ENCODE results near the gene FCF1.

The FCF1 gene, protein sequence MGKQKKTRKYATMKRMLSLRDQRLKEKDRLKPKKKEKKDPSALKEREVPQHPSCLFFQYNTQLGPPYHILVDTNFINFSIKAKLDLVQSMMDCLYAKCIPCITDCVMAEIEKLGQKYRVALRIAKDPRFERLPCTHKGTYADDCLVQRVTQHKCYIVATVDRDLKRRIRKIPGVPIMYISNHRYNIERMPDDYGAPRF

DNA sequence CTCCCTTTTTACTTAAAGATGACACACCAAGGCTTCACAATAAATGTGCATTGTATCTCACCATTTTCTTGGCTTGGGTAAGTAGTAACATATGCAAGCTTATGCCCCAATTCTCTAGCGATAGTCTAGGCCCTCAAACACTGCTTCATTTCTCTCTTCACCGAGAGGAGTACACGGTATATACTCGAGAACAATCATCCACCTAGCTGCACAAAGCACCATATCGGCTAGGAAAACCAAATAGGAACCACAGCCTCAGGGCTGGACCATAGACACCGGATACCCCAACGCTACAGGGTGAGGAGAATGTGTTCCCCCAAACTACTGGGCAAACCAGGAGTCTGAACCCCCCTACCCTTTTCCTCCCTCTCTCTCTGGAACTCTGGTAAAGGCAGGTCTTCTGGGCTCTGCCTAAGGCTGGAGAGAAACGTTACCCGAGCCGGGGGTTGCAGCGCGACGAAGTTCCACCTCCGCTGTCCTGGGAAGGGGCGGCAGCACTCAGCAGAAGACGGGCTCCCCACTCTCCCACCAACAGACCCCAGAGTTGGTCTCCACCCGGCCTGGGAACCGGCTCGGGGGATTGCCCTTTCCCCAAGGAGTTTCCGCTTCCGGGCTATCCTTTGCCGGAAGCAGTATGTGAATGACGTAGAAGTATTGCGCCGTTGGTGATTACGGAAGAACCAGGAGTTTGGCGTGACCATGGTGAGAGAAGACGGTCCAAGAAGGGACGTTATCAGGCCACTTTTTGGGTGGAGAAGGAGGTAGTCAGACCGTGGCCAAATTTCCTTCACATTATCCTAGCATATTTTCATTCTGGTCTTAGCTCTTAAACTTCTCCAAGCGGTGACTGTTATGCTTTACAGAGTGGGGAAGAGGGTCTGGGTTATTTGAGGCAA is at the start of gene FCF1, which contains the start of gene AREL1:
Gene FCF1, plus strand, starts transcription at position 646 of the 896 bp plus-strand sequence. Its CDS starts 54 bp downstream, at position 700.
Gene AREL1, minus strand, starts transcription at position 582 of the 896 bp plus-strand sequence. CDS start 27,465 bp downstream, outside the sequence.
- peak; percentile 46 to 53 (median 53) for DNase-seq (ENCODE audit: low read depth in 3 of 3)

DNA sequence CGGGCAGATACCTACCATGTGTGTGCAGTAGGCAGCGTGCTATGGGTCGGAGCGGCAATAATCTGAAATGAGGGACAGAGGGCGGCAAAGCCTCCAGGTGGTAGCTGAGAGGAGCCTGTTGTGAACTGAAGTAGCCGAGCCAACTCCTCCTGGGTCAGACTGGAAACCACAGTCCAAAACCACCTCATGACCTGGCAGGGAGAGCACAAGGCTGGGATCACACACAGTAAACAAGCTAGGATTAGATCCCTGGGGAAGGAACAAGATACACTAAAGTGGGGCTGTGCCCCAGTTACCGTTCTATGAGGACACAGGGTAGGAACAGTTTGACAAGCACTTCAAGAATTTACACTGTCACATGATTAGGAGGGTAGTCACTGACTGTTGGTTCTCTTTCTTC is 49.1 kb upstream of the FCF1 start:
- DNase-seq (ENCODE audit: low read depth in 3 of 3) = no peak

DNA sequence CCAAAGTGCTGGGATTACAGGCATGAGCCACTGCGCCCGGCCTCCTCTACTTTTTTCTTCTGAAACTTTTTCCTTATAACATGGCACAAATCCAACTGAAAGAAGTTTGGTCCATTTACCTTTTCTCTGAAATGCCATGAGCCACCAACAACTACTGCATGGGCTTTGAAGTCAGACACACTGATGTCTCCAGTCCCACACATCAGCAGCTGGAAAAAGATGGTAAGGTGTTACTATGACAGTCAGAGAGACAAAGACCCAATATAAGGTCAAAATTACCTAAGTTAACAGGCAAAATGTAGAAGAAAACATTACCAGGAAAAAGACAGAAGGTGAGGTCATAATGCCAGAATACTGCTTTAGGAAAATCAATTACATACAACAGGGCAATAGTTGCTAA is 48.2 kb upstream of the FCF1 start:
- DNase-seq (ENCODE audit: low read depth in 3 of 3) = no peak

DNA sequence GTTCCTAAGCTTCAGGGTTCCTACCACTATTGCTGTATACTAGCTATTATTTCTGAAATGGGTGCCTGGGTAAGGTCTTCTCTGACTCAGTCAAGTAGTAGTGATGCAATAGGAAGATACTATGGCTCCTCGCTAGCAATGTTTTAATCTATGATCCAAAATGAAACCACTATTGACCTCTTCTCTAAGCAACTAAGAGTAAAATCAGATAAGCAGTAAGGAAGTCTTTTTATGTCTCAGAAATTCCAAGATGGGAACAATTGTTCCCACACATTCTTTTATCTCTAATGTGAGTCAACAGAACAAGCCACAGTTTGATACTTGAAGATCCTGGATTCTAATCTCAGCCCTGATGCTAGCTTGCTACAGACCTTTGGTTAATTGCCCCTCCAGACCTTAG is 45.2 kb upstream of the FCF1 start:
- DNase-seq (ENCODE audit: low read depth in 3 of 3) = no peak

DNA sequence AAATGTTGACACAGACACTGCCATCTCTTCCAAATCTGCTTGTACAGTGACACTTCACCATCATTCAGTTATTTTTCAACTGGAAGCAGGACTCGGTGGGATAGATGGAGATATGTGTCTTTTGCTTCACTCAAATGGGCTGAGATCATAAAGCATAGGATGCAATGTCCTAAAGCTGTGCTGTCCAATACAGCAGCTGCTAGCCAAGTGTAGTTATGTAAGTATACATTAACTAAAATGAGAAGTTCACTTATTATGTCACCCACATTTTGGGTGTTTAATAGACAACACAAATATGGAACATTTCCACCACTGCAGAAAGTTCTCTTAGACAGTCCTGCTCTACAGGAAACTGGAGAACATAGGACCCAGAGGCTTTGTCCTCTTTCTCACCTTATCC is 43.7 kb upstream of the FCF1 start:
- DNase-seq (ENCODE audit: low read depth in 3 of 3) = no peak

DNA sequence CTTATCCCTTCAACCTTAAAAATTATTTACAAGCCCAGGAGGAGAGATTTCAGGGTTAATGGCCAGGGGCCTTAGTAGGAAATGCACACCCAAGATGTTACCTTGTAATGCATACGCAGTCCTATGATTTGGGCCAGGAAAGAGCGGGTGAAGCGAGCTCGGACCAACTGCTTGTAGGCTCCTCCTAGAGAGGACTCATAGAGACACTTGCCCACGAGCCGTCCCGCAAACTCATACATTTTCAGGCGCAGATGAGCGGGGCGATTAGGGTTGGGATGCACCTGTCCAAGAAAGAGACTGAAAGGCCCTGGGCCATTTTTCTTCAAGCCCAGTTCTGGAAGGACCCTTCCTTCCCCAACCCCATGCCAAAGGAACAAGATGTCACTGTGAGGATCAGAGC is 43.1 kb upstream of the FCF1 start:
- DNase-seq (ENCODE audit: low read depth in 3 of 3) = no peak

DNA sequence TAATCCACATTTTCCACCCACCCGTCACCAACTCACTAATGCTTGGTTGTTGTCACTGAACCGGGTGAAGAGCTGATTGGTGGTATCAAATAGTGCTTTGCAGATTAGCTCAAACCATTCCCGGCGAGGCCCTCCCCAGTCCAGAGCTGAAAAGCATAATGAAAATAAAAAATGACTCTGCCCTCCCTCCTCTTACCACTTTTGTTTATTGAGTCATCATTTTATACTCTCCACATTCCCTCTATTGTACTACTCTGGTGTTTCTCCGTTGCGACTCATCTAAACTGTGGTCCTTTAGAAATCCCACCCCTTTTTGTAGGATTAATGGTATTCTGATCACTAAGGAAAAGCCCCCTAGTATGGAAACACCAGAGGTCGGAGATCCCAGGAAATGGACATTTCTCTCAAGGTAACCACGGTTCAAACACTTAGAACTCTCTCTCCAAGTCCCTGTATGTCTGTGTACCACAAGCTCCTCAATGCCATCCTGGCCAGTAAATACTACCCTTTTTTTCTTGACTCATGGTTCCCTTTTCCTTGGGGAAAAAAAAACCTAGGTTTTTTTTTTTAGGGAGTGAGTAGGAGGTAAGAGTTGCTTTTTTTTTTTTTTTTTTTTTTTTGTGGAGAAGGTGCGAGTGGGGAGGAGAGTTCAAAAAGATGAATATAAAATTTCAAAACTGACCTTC is 42.1 kb upstream of the FCF1 start:
- no peak for DNase-seq (ENCODE audit: low read depth in 3 of 3)

DNA sequence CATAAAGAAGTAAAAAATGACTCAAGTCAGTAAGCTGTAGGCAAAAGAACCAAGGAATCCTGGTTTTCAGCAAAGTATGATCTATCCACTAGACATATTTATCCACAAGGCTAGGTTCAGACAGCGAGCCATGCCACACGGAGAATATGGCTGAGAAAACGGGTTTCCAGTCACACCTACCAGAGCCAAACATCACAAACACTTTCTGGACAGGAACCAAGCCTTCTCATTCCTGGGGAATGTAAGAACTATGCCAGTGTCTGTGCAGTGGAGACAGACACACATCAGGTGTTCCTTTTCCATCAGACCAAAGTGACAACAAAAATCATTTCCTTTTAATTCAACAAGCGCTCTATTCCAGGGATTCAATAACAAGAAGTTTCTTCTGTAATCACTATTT is 41.2 kb upstream of the FCF1 start:
- no peak for DNase-seq (ENCODE audit: low read depth in 3 of 3)

DNA sequence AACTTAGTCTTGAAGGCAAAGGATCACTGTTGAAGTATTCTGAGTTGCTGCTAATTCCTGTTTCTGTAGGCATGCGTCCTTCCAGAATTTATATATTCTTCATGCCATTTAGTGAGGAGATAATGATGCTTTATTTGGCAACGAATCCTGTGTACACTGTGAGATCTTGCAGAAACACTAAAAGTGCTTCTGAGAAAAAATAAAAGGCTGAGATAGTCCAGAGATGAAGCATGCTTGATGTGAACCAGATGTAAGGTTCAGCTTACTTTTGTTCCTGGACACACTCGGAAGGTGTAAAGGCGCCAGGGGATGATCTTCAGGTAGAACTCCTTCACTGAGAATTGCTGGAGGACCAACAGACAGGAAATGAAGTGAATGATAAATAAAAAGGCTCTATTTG is 39.2 kb upstream of the FCF1 start:
- DNase-seq (ENCODE audit: low read depth in 3 of 3) = no peak

DNA sequence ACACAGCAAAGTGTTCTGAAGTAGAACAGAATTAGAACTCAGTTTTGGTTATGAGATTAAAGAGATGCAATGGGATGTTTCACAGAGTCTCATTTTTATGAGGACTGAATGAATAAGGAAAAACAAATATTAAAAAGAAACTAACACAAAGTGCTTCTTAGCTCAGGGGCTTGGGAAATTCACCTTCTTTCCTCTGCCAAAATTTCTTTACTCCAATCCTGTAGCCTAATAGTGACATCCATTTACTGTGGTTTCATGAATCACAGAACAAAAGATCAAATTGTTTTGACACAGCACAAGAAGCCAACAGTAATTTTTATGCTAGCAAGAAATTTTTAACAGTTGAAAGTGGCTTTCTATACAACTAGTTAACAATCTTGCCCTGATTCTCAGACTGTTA is 37.7 kb upstream of the FCF1 start:
- DNase-seq (ENCODE audit: low read depth in 3 of 3) = no peak

DNA sequence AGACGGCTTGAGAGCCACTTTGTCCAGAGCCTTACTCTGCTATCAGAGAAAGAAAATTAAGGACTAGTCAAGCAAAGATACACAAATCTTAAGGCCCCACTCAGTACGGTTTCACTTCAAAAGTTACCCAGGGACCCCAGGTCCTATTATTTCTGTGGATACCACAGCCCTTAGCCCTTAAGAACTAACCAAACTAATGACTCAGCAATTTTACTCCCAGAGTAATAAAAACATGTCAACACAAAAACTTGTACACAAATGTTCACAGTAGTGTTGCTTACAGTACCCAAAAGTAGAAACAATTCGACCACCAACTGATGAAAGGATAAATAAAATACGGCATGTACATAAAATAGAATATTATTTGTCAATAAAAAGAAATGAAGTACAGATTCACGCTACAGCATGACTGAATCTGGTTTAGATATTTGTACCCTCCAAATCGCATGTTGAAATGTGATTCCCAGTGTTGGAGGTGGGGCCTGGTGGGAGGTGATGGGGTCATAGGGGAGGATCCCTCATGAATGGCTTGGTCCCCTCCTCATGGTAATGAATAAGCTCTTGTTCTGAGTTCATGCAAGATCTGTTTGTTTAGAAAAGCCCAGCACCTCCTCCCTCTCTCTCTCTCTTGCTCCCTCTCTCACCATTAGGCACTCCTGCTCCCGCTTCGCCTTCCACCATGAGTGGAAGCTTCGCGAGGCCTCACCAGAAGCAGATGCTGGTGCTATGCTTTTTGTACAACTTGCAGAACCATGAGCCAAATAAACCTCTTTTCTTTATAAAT is 30.6 kb upstream of the FCF1 start:
- DNase-seq (ENCODE audit: low read depth in 3 of 3) = no peak

DNA sequence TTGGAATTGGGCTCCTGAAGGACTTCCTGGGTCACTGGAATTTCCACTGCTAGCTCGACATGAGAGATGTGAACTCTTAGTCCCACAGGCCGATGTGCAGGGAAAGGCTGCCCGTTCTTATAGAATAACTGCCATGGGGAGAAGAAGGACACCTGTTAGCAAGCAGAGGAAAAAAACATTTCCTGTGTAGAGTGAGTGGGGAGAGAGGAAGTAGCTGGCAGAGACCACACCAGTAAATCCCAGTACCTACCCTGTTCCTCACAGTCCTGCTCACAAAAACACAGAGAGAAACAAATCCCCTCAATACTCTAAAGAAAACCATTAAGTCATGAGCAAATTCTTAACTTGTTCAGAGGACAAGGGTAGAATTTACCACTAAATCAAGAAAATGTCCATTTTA is 29.5 kb upstream of the FCF1 start:
- no peak for DNase-seq (ENCODE audit: low read depth in 3 of 3)

DNA sequence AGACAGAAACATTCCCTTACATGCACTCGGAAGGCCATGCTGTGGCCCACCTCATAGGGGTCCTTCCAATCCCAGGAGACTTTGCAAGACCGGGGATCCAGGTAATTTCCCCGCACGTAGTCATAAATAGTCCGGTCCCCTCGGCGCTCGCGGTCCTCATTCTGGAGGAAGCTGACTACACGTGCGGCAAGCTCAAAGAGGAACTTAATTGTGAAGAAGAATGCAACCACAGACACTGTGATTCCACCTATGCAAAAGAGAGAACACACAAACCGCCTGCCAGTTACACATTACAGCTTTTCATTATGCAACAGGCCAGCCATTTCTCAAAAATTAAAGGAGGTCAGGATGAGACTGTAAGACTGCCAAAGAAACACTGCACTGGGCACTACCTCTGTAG is 28.5 kb upstream of the FCF1 start:
- DNase-seq (ENCODE audit: low read depth in 3 of 3) = no peak

DNA sequence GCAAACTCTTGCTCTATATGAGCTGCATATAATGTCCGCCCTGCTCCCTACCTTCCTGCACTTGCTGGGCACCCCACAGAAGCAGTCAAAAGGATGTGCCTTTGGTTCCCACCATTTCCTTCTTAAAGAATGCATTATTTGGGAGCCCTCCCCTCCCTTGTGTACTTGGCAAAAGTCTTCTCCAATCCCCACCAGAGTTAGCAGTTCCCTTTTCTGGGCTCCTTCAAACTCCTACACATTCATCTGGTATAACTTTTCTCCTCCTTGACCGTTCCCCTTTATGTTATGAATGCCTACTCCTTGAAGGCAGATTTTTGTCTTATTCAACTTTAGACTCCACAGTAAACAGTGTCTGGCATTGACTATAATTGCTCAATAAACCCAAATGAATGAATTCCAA is 27.9 kb upstream of the FCF1 start:
- no peak for DNase-seq (ENCODE audit: low read depth in 3 of 3)

DNA sequence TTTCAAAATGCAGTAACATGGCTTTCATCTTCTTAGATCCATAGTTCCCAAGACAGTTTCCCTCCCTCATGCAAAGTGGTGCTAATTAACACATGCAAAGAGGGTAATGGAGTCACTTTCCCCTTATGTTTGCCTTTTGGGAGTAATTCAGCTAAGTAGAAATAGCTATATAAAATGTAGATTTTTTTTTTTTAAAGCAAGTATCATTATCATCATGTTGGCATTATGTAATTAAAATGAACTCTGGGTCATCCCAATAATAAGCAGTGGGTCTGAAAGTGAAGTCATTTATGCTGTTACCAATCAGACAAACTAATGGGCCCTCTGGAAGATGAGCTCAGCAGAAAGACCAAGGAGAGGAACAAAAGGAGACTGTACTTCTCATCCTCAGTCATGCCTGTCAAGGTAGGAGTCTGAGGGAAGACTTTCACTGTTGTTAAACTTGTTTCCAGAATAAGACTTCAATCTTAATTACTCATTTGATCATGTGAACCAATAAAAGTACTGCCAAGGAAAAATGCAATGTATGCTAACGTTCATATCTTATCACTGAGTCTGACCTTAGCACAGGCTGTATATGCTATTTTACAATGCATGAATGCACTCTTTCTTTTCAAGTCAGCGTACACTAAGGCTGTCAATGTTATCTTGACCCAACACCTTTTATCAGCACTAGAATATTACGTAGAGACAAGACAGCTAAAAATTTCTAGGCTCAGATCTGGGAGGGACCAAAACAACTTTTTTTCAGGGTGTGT is 26.8 kb upstream of the FCF1 start:
- no peak for DNase-seq (ENCODE audit: low read depth in 3 of 3)

DNA sequence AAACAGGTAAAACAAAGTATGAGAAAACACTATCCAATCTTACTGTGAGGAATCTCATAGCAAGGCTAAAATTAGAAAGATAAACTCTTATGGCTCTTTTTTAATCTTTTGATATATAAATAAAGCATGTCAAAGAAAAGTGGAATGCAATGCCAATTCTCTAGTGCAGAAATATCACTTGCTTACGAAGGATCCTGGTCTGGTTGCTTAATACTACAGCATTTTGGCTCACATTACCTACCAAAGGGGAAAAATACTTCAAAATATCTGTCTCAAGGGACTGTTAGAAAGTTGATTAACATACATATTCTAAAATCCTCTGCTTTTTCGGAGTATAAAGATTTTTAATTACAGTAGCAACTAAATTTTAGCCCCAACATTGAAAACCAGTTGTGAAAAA is 21.5 kb upstream of the FCF1 start:
- no peak for DNase-seq (ENCODE audit: low read depth in 3 of 3)

DNA sequence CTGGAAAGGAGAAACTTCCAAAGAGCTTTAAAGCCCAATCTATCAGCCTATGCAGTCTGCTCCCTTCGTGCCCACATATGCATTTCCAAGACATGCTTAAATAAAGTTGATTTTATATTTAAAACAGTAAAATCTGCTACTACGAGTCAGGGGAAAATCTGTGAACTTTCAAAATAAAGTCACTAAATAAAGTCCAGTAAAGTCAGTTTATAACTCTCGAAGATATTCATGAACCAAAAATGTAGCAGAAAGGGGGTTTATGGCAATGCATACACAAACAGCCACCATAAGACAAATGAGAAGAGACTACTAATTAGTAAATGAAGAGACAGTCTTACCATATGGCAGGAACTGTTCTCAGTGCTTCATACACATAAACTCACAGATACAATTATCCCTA is 19.8 kb upstream of the FCF1 start:
- no peak for DNase-seq (ENCODE audit: low read depth in 3 of 3)

DNA sequence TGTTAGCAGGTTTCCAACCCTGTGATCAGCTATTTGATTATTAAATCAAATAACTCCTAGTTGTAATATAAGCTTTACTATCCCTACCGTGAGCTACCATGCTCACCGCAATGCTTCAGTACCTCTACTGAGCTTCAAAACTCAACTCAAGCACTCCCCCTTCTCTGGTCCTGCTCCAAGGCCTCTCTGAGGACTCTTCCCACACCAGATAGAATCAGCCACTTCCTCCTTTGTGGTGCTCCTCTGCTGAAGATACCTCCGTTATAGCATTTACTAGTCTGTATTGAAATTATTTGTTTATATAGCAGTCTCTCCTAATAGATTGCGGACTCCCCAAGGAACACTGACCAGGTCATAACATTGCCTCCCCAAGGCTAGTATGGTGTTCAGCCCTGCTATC is 17.5 kb upstream of the FCF1 start:
- no peak for DNase-seq (ENCODE audit: low read depth in 3 of 3)

DNA sequence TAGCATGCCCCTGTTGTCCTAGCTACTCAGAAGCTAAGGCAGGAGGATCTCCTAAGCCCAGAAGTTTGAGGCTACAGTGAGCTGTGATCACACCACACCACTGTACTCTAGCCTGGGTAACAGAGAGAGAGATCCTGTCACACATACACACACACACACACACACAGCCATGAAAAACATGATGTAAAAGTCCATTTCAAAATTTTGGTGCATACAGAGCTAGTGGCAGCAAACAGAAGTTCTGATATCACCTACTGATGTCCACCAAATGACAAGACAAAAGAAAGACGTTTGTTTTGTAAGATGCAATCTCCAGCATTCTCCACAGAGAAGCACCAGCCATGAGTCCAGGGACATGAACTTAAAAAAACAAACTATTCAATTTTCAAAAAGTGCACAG is 15.9 kb upstream of the FCF1 start:
- DNase-seq (ENCODE audit: low read depth in 3 of 3) = no peak

DNA sequence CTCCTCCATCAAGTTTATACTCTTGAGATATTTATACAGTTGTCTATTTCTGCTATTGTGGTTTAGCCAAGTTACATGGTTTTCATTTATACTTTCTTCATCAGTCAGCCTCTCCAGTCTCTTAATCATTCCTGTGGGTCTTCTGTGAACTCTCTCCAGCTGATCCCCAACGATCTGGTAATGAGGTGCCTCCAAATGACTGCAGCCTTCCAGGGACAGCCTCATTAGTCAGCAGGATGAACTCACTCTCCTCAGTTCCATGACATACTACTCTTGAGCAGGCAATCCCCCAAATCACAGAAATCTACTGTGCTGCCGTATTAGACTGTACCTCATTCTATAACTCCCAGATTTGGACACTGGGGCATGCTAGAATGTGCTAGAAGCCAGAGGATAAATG is 15.4 kb upstream of the FCF1 start:
- no peak for DNase-seq (ENCODE audit: low read depth in 3 of 3)

DNA sequence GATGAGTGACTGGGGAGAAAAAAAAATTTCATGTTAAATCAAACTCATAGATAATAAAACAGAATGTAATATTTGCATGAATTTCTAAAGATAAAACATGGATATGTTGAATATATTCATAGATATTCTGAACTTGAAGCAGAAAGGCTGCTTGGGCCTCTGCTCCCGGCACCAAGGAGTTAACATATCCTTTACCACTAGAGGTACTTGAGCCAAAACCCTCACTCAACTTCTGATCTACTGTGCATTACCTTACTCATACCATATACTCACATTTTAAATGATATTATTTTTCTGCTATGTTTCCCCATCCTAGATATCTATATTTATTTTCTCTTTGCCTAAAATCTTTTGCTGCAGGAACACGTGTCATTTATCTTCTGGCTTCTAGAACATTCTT is 15.0 kb upstream of the FCF1 start:
- no peak for DNase-seq (ENCODE audit: low read depth in 3 of 3)

All from stimulated activated CD4-positive, alpha-beta T cell treated with anti-CD3 and anti-CD28 coated beads, TNF-alpha, amount 100 ng/mL, for 4 hours (primary cell).